Liver (tissue), 9 donors: Measurements from ENCODE around the gene GTF2H1. TPM values are rescaled to one million over a fixed set of nuclear protein-coding genes. Genes with fewer than 3 reads are reported as not detected.

ENCODE experiments used
- DNase-seq: peaks from one replicate; pipeline ENCODE4 v3.0.0-alpha.2; 2017; ENCODE audit warnings: low spot score
- H3K27ac ChIP-seq, 2 donors: one replicate each; pipeline ENCODE4 v1.7.0; 2013; ENCODE audit warnings: inconsistent platforms in 2 of 2, low read length in 2 of 2, control low read depth in 1 of 2, low read depth in 1 of 2, mild to moderate bottlenecking in 1 of 2
- H3K27me3 ChIP-seq, 4 donors: one replicate each; pipeline versions ENCODE4 v1.6.1 to v1.7.0; 2013; ENCODE audit warnings: low read length in 3 of 4, inconsistent platforms in 1 of 4, mild to moderate bottlenecking in 1 of 4, moderate library complexity in 1 of 4; ENCODE audit not compliant: control insufficient read depth in 4 of 4, insufficient read depth in 4 of 4
- H3K36me3 ChIP-seq, 4 donors: one replicate each; pipeline versions ENCODE4 v1.6.1 to v1.7.0; 2013; ENCODE audit warnings: low read length in 3 of 4, mild to moderate bottlenecking in 3 of 4, low read depth in 1 of 4, moderate library complexity in 1 of 4; ENCODE audit not compliant: control insufficient read depth in 4 of 4, insufficient read depth in 3 of 4
- H3K4me1 ChIP-seq, 4 donors: one replicate each; pipeline versions ENCODE4 v1.6.1 to v1.7.0; 2013; ENCODE audit warnings: low read length in 3 of 4, mild to moderate bottlenecking in 3 of 4, moderate library complexity in 1 of 4; ENCODE audit not compliant: control insufficient read depth in 4 of 4, insufficient read depth in 4 of 4
- H3K4me3 ChIP-seq, 3 donors: one replicate each; pipeline versions ENCODE4 v1.6.1 to v1.7.0; 2013; ENCODE audit warnings: low read length in 3 of 3, control low read depth in 1 of 3, low read depth in 1 of 3, mild to moderate bottlenecking in 1 of 3
- H3K9ac ChIP-seq, 2 donors: one replicate each; pipeline ENCODE4 v1.7.0; 2013; ENCODE audit warnings: low read length in 2 of 2, mild to moderate bottlenecking in 2 of 2, moderate library complexity in 2 of 2, control low read depth in 1 of 2, low read depth in 1 of 2
- H3K9me3 ChIP-seq, 4 donors: one replicate each; pipeline versions ENCODE4 v1.6.1 to v1.7.0; 2013; ENCODE audit warnings: low read length in 3 of 4; ENCODE audit not compliant: control insufficient read depth in 4 of 4
- ATF3 ChIP-seq: IDR thresholded peaks from 2 replicates; pipeline ENCODE4 v1.6.1; 2016; ENCODE audit warnings: antibody characterized with exemption
- CTCF ChIP-seq: fragments of 150-350 bp; IDR thresholded peaks from 2 replicates; pipeline ENCODE4 v1.5.1; 2017; ENCODE audit warnings: improper control_type of control experiment, low read depth, low read length; ENCODE audit not compliant: missing input control
- EGR1 ChIP-seq, 2 donors: IDR thresholded peaks; 2 replicates each; pipeline ENCODE4 v1.6.1; 2016 to 2018; ENCODE audit warnings: antibody characterized with exemption in 2 of 2, low read depth in 2 of 2
- FOXA1 ChIP-seq: IDR thresholded peaks from 2 replicates; pipeline ENCODE4 v1.6.1; 2016; ENCODE audit warnings: antibody characterized with exemption
- FOXA2 ChIP-seq: IDR thresholded peaks from 2 replicates; pipeline ENCODE4 v1.6.1; 2016; ENCODE audit warnings: antibody characterized with exemption
- GABPA ChIP-seq, 2 donors: IDR thresholded peaks in 1 of 2; conservative IDR thresholded peaks in 1 of 2; 2 replicates each; pipeline ENCODE4 v1.6.1; 2016; ENCODE audit warnings: antibody characterized with exemption in 2 of 2, mild to moderate bottlenecking in 1 of 2, moderate library complexity in 1 of 2
- HNF4A ChIP-seq, 2 donors: conservative IDR thresholded peaks; 2 replicates each; pipeline ENCODE4 v1.6.1; 2016; ENCODE audit warnings: antibody characterized with exemption in 2 of 2, mild to moderate bottlenecking in 2 of 2
- HNF4G ChIP-seq: IDR thresholded peaks from 2 replicates; pipeline ENCODE4 v1.6.1; 2016; ENCODE audit warnings: antibody characterized with exemption
- JUND ChIP-seq, 2 donors: IDR thresholded peaks; 2 replicates each; pipeline ENCODE4 v1.6.1; 2016; ENCODE audit warnings: antibody characterized with exemption in 2 of 2
- MAX ChIP-seq: IDR thresholded peaks from 2 replicates; pipeline ENCODE4 v1.6.1; 2016; ENCODE audit warnings: antibody characterized with exemption
- NR2F2 ChIP-seq: IDR thresholded peaks from 2 replicates; pipeline ENCODE4 v1.6.1; 2016; ENCODE audit warnings: antibody characterized with exemption
- RAD21 ChIP-seq, 2 donors: IDR thresholded peaks; 2 replicates each; pipeline ENCODE4 v1.6.1; 2016; ENCODE audit warnings: antibody characterized with exemption in 2 of 2, mild to moderate bottlenecking in 2 of 2
- REST ChIP-seq: IDR thresholded peaks from 2 replicates; pipeline ENCODE4 v1.6.1; 2016; ENCODE audit warnings: antibody characterized with exemption, mild to moderate bottlenecking
- RXRA ChIP-seq, 2 donors: IDR thresholded peaks; 2 replicates each; pipeline ENCODE4 v1.6.1; 2017 to 2018; ENCODE audit warnings: antibody characterized with exemption in 2 of 2, mild to moderate bottlenecking in 1 of 2
- SP1 ChIP-seq: IDR thresholded peaks from 2 replicates; pipeline ENCODE4 v1.6.1; 2018; ENCODE audit warnings: antibody characterized with exemption, mild to moderate bottlenecking
- TAF1 ChIP-seq: conservative IDR thresholded peaks from 2 replicates; pipeline ENCODE4 v1.6.1; 2016; ENCODE audit warnings: antibody characterized with exemption, mild to moderate bottlenecking
- YY1 ChIP-seq: IDR thresholded peaks from 2 replicates; pipeline ENCODE4 v1.6.1; 2016; ENCODE audit warnings: antibody characterized with exemption, mild to moderate bottlenecking
- ZBTB33 ChIP-seq: IDR thresholded peaks from 2 replicates; pipeline ENCODE4 v1.6.1; 2016; ENCODE audit warnings: antibody characterized with exemption
- polyA plus RNA-seq, 2 donors: library from polyadenylated mRNA; stranded (reverse) in 1 of 2; unstranded in 1 of 2; fragments of 200-250 nt in 1 of 2; fragments of >200 nt in 1 of 2; fragmentation: Nextera tagmentation in 1 of 2; extraction: Ambion mirVana in 1 of 2; gene quantifications; one replicate each; pipeline versions ENCODE4 v1.2.1 to v1.2.3, GENCODE V29; 2013 to 2015
- total RNA-seq, 2 donors: library from RNA; depleted of rRNA; stranded (reverse); fragments of >200 nt; gene quantifications; one replicate each; pipeline ENCODE4 v1.2.3, GENCODE V29; 2014
- donor health status: healthy.
- donor health status: healthy.
- donor health status: healthy.
- donor health status: healthy.
- donor health status: healthy.

Gene GTF2H1
- total and polyA plus RNA-seq, 4 donors: 11.9 to 37.7 (median 18.7) TPM

- Histone ChIP-seq H3K27me3 (no peaks in the 10 kb centered on the region), H3K36me3 (peaks cover 0 to 6% (median 2%) of the 10 kb centered on the region in 4 donors), H3K4me1 (peaks cover 9 to 43% (median 31%) of the 10 kb centered on the region in 4 donors), H3K9ac (peak overlapping the region in 1 of 2 donors; percentile 15), H3K4me3 (peak overlapping the region in 2 of 3 donors; percentile 73 to 94), H3K27ac (peak overlapping the region in 1 of 2 donors; percentile 1), H3K9me3 (no peaks in the 10 kb centered on the region)
- DNase-seq: no peak
- TF ChIP-seq RAD21 (IDR thresholded peaks at IDR 0.05) (no peak), JUND (IDR thresholded peaks at IDR 0.05) (no peak), NR2F2 (no peak), RXRA (IDR thresholded peaks at IDR 0.05) (no peak), FOXA2 (no peak), MAX (no peak), ZBTB33 (no peak), EGR1 (IDR thresholded peaks at IDR 0.05; ENCODE audit: low read depth in 2 of 2) (no peak), FOXA1 (no peak), HNF4A (conservative IDR thresholded peaks at IDR 0.05) (no peak), YY1 (no peak), CTCF (no peak), SP1 (no peak), ATF3 (no peak), REST (no peak), GABPA (IDR thresholded peaks at IDR 0.05 in 1 of 2, conservative IDR thresholded peaks at IDR 0.05 in 1 of 2) (no peak), HNF4G (no peak), TAF1 (no peak)
These were observed 1.8 kb upstream of the GTF2H1 start for GRCh38 chr11:18320617-18321016.
